CD14-positive monocyte (primary cell): ENCODE measurements around the gene CFAP74. TPM values are rescaled to one million over a fixed set of nuclear protein-coding genes. Genes with fewer than 3 reads are reported as not detected.

Source experiments
- DNase-seq, 3 donors: peaks; one replicate each; pipeline ENCODE4 v3.0.0-alpha.2; 2011 to 2022
- H2AFZ ChIP-seq: 2 replicates; pipeline ENCODE4 v1.6.0; 2012; ENCODE audit warnings: mild to moderate bottlenecking, low read depth, low read length, inconsistent platforms; ENCODE audit not compliant: insufficient read depth, poor library complexity, severe bottlenecking
- H3K27ac ChIP-seq, 2 donors: 1 replicate in 1 of 2; 2 replicates in 1 of 2; pipeline ENCODE4 v1.5.1; 2012 to 2013; ENCODE audit warnings: low read length in 2 of 2, control low read depth in 1 of 2, inconsistent platforms in 1 of 2, low read depth in 1 of 2, mild to moderate bottlenecking in 1 of 2
- H3K27me3 ChIP-seq, 2 donors: one replicate each; pipeline versions ENCODE4 v1.6.0 to v1.6.1; 2011 to 2013; ENCODE audit warnings: low read length in 2 of 2; ENCODE audit not compliant: control insufficient read depth in 2 of 2, insufficient read depth in 2 of 2
- H3K36me3 ChIP-seq, 2 donors: replicated peaks in 1 of 2; 1 replicate in 1 of 2; 2 replicates in 1 of 2; pipeline versions ENCODE4 v1.5.1 to v1.6.1; 2012 to 2013; ENCODE audit warnings: low read length in 2 of 2, control low read depth in 1 of 2, inconsistent platforms in 1 of 2, mild to moderate bottlenecking in 1 of 2; ENCODE audit not compliant: insufficient read depth in 2 of 2, control insufficient read depth in 1 of 2
- H3K4me1 ChIP-seq, 2 donors: 1 replicate in 1 of 2; 2 replicates in 1 of 2; pipeline versions ENCODE4 v1.5.1 to v1.6.1; 2012 to 2013; ENCODE audit warnings: low read length in 2 of 2, control low read depth in 1 of 2, inconsistent platforms in 1 of 2, mild to moderate bottlenecking in 1 of 2, moderate library complexity in 1 of 2; ENCODE audit not compliant: insufficient read depth in 2 of 2, control insufficient read depth in 1 of 2
- H3K4me2 ChIP-seq: replicated peaks from 2 replicates; pipeline ENCODE3; 2012; ENCODE audit warnings: low read length, moderate library complexity, mild to moderate bottlenecking; ENCODE audit not compliant: poor library complexity, severe bottlenecking; ENCODE audit errors: extremely low read depth
- H3K4me3 ChIP-seq, 3 experiments: fragments of 200-600 bp in 1 of 3; sonication (generic) in 1 of 3; replicated peaks in 1 of 3; 1 replicate in 2 of 3; 2 replicates in 1 of 3; pipeline ENCODE4 v1.5.1; 2011 to 2013; ENCODE audit warnings: low read length in 3 of 3, mild to moderate bottlenecking in 3 of 3, control low read depth in 2 of 3, low read depth in 2 of 3, inconsistent platforms in 1 of 3, moderate library complexity in 1 of 3
- H3K79me2 ChIP-seq: 2 replicates; pipeline ENCODE4 v1.6.0; 2012; ENCODE audit warnings: mild to moderate bottlenecking, control low read depth, inconsistent platforms, low read length, moderate library complexity; ENCODE audit not compliant: insufficient read depth
- H3K9ac ChIP-seq: 2 replicates; pipeline ENCODE4 v1.6.0; 2017; ENCODE audit warnings: low read length, mild to moderate bottlenecking; ENCODE audit not compliant: insufficient read depth, poor library complexity, severe bottlenecking
- H3K9me3 ChIP-seq, 2 donors: replicated peaks in 1 of 2; 1 replicate in 1 of 2; 2 replicates in 1 of 2; pipeline versions ENCODE4 v1.5.1 to v1.6.1; 2012 to 2013; ENCODE audit warnings: low read length in 2 of 2, control low read depth in 1 of 2; ENCODE audit not compliant: control insufficient read depth in 1 of 2, insufficient read depth in 1 of 2
- H4K20me1 ChIP-seq: 2 replicates; pipeline ENCODE4 v1.6.0; 2012; ENCODE audit warnings: mild to moderate bottlenecking, low read length, control low read depth, moderate library complexity; ENCODE audit not compliant: insufficient read depth
- H3K27ac Mint-ChIP-seq, 7 donors: one replicate each; pipeline ENCODE4 v1.8.0; 2020; ENCODE audit warnings: mild to moderate bottlenecking in 7 of 7, mixed read lengths in 7 of 7, moderate library complexity in 6 of 7, inconsistent platforms in 2 of 7
- H3K27me3 Mint-ChIP-seq, 3 donors: one replicate each; pipeline ENCODE4 v1.8.0; 2021 to 2022; ENCODE audit warnings: low read depth in 3 of 3, mild to moderate bottlenecking in 3 of 3, mixed read lengths in 3 of 3, moderate library complexity in 3 of 3, inconsistent platforms in 1 of 3
- H3K36me3 Mint-ChIP-seq, 2 donors: one replicate each; pipeline ENCODE4 v1.8.0; 2020; ENCODE audit warnings: mixed read lengths in 2 of 2, inconsistent platforms in 1 of 2, mild to moderate bottlenecking in 1 of 2
- H3K4me1 Mint-ChIP-seq: one replicate; pipeline ENCODE4 v1.8.0; 2020; ENCODE audit warnings: mild to moderate bottlenecking, mixed read lengths
- H3K4me3 Mint-ChIP-seq, 2 donors: one replicate each; pipeline ENCODE4 v1.8.0; 2020; ENCODE audit warnings: mild to moderate bottlenecking in 2 of 2, mixed read lengths in 2 of 2, moderate library complexity in 1 of 2
- H3K9me3 Mint-ChIP-seq, 7 donors: one replicate each; pipeline ENCODE4 v1.8.0; 2020 to 2022; ENCODE audit warnings: mixed read lengths in 7 of 7, mild to moderate bottlenecking in 6 of 7, moderate library complexity in 6 of 7, inconsistent platforms in 2 of 7
- WGBS: methylation state at CpG from one replicate; pipeline ENCODE4 v1.1.5; 2013; ENCODE audit warnings: missing lambda C conversion rate; ENCODE audit not compliant: insufficient coverage; 5-methylcytosine and 5-hydroxymethylcytosine counted together
- intact Hi-C, 2 donors: fragments of 100-400 bp; cut with micrococcal nuclease; formaldehyde crosslinking; loops; one replicate each; pipeline versions ENCODE4 v1.15.0 to v1.15.1; 2023
- polyA plus RNA-seq, 3 donors: library from polyadenylated mRNA; depleted of rRNA in 1 of 3; unstranded in 2 of 3; stranded (reverse) in 1 of 3; fragments of 300-500 nt in 2 of 3; fragments of >200 nt in 1 of 3; fragmentation: Illumina TruSeq in 2 of 3; gene quantifications; 1 replicate in 2 of 3; 2 replicates in 1 of 3; pipeline ENCODE4 v1.2.3, GENCODE V29; 2012 to 2021
- TF ChIP-seq, protein P1 (sequence below): fragments of 200-600 bp; IDR thresholded peaks from one replicate; pipeline ENCODE4 v1.8.0; 2022; ENCODE audit warnings: antibody characterized with exemption, mild to moderate bottlenecking

CFAP74 gene
- polyA plus RNA-seq, 3 donors = not detected

DNA sequence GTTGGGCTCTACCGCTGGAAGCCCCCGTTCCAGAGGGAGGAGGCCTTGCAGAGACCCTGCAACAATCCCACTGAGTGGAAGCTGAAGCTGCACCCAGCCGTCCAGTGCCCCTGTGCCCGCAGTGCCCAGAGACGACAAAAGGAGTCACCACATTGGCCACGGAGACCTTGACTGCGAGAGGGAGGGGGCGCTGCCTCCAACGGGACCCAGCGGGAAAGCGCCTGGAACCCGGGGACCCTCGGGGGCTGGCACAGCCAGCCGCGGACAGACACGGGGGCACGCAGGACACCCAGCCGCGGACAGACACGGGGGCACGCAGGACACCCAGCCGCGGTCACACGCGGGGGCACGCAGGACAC, 22.5 kb downstream of the CFAP74 start:
- TF ChIP-seq, protein P1, sequence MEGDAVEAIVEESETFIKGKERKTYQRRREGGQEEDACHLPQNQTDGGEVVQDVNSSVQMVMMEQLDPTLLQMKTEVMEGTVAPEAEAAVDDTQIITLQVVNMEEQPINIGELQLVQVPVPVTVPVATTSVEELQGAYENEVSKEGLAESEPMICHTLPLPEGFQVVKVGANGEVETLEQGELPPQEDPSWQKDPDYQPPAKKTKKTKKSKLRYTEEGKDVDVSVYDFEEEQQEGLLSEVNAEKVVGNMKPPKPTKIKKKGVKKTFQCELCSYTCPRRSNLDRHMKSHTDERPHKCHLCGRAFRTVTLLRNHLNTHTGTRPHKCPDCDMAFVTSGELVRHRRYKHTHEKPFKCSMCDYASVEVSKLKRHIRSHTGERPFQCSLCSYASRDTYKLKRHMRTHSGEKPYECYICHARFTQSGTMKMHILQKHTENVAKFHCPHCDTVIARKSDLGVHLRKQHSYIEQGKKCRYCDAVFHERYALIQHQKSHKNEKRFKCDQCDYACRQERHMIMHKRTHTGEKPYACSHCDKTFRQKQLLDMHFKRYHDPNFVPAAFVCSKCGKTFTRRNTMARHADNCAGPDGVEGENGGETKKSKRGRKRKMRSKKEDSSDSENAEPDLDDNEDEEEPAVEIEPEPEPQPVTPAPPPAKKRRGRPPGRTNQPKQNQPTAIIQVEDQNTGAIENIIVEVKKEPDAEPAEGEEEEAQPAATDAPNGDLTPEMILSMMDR = no peak
- Mint-ChIP-seq H3K9me3 (peaks cover 12 to 29% (median 21%) of the 10 kb centered on the region in 7 donors), H3K27ac (no peak overlapping the region), H3K36me3 (no peaks in the 10 kb centered on the region), H3K4me1 (no peaks in the 10 kb centered on the region), H3K4me3 (no peak overlapping the region), H3K27me3 (peaks cover under 1 to 7% (median 5%) of the 10 kb centered on the region in 3 donors)
- DNase-seq = no peak
- H3K27me3 ChIP-seq = no peaks in the 10 kb centered on the region
- no peak overlapping the region for H3K9ac ChIP-seq
- no peaks in the 10 kb centered on the region for H3K36me3 ChIP-seq
- intact Hi-C loops = no loop called here
- H2AFZ ChIP-seq = no peak overlapping the region
- H3K4me2 ChIP-seq = no peak overlapping the region
- H3K4me3 ChIP-seq = no peak overlapping the region
- H4K20me1 ChIP-seq = no peaks in the 10 kb centered on the region
- H3K4me1 ChIP-seq = no peaks in the 10 kb centered on the region
- 94% methylated on average over 26 of the region's 26 CpGs for WGBS
- H3K79me2 ChIP-seq = no peaks in the 10 kb centered on the region
- H3K27ac ChIP-seq = no peak overlapping the region
- peaks cover 10 to 38% of the 10 kb centered on the region in 2 donors for H3K9me3 ChIP-seq

DNA sequence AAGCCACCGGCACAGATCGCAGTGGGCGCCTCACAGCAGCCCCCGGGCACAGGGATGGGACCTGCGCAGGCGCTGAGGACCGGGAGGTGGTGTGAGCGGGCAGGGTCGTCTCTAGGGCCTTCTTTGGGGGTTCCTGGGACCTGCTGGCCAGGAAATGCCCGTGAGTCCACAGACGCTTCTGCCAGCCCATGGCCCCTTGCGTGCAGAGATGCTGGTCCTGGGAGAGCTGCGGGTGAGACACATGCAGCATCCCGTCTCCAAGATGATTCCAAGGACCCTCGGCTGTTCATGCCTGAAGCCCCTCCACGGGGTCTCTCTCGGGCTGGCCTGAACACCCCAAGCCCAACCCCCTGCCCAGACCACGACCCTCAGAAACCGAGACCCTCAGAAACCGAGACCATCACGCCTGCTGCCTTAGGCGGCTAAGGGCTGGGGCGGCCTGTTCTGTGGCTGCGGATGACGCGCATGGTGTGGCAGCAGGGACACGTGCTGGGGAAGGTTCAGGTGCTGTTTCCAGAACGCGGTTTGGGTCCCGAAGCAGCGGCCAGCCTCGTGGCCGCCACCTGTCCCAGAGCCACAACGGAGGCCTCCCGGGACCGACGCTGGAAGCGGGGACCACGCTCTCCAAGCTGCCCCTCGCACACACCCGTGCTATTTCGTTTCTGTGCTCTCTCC, 23.0 kb downstream of the CFAP74 start:
- H2AFZ ChIP-seq = no peak overlapping the region
- H3K4me3 Mint-ChIP-seq = no peak overlapping the region
- TF ChIP-seq, protein P1 = no peak
- no peaks in the 10 kb centered on the region for H3K36me3 Mint-ChIP-seq
- no peaks in the 10 kb centered on the region for H3K4me1 ChIP-seq
- peaks cover 1% of the 10 kb centered on the region for H3K4me1 Mint-ChIP-seq
- H3K4me2 ChIP-seq = no peak overlapping the region
- intact Hi-C loops = no loop called here
- H3K4me3 ChIP-seq = no peak overlapping the region
- no peaks in the 10 kb centered on the region for H3K79me2 ChIP-seq
- H3K27me3 ChIP-seq = no peaks in the 10 kb centered on the region
- peaks cover 12 to 29% (median 21%) of the 10 kb centered on the region in 7 donors for H3K9me3 Mint-ChIP-seq
- no peaks in the 10 kb centered on the region for H3K36me3 ChIP-seq
- no peak for DNase-seq
- H4K20me1 ChIP-seq = no peaks in the 10 kb centered on the region
- peaks cover 10 to 38% of the 10 kb centered on the region in 2 donors for H3K9me3 ChIP-seq
- no peak overlapping the region for H3K27ac Mint-ChIP-seq
- peaks cover 3 to 7% (median 6%) of the 10 kb centered on the region in 3 donors for H3K27me3 Mint-ChIP-seq
- WGBS = 94% methylated on average over 40 of the region's 42 CpGs
- no peak overlapping the region for H3K27ac ChIP-seq
- H3K9ac ChIP-seq = no peak overlapping the region
